22Rv1 (cell line): Measurements from ENCODE around the gene ZNF362.

Experiments
- ZFX ChIP-seq: fragments of 450-650 bp; IDR thresholded peaks from 2 replicates; pipeline ENCODE4 v1.6.1; 2017; ENCODE audit warnings: antibody characterized with exemption, borderline replicate concordance
- TF ChIP-seq, protein P1 (sequence below): fragments of 450-650 bp; IDR thresholded peaks from 2 replicates; pipeline ENCODE4 v1.5.1; 2017; ENCODE audit warnings: mild to moderate bottlenecking

GRCh38 chr1:33346927-33347649 is 90.8 kb downstream of the ZNF362 start:
- TF ChIP-seq, protein P1, sequence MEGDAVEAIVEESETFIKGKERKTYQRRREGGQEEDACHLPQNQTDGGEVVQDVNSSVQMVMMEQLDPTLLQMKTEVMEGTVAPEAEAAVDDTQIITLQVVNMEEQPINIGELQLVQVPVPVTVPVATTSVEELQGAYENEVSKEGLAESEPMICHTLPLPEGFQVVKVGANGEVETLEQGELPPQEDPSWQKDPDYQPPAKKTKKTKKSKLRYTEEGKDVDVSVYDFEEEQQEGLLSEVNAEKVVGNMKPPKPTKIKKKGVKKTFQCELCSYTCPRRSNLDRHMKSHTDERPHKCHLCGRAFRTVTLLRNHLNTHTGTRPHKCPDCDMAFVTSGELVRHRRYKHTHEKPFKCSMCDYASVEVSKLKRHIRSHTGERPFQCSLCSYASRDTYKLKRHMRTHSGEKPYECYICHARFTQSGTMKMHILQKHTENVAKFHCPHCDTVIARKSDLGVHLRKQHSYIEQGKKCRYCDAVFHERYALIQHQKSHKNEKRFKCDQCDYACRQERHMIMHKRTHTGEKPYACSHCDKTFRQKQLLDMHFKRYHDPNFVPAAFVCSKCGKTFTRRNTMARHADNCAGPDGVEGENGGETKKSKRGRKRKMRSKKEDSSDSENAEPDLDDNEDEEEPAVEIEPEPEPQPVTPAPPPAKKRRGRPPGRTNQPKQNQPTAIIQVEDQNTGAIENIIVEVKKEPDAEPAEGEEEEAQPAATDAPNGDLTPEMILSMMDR, result no peak
- TF ChIP-seq ZFX, result no peak
